ENCODE data around the gene SOWAHC. TPM values are rescaled to one million over a fixed set of nuclear protein-coding genes. Genes with fewer than 3 reads are reported as not detected.

The SOWAHC gene
- total RNA-seq, 1 donor from 2014 or later: 12.7 TPM

DNA sequence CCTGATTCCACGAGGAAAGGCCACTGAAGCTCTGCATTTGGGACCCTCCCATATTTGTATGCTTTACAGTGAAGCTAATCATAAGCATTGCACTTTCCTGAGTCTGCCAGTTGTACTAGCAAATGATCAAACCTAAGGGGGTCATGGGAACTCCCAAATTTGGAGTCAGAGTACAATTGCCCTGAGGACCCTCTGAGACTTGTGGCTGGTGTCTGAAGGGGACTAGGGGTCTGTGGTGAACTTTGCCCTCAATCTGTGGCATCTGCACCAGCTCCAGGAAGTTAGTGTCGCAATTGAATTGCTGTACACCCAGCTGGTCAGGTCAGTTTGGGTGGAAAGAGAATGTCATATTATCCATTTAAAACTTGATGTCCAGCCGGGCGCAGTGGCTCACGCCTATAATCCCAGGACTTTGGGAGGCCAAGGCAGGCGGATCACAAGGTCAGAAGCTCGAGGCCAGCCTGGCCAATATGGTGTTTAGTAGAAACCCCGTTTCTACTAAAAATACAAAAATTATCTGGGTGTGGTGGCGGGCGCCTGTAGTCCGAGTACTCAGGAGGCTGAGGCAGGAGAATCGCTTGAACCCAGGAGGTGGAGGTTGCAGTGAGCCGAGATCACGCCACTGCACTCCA lies 18.1 kb downstream of the SOWAHC start:
- TF ChIP-seq, protein P1, sequence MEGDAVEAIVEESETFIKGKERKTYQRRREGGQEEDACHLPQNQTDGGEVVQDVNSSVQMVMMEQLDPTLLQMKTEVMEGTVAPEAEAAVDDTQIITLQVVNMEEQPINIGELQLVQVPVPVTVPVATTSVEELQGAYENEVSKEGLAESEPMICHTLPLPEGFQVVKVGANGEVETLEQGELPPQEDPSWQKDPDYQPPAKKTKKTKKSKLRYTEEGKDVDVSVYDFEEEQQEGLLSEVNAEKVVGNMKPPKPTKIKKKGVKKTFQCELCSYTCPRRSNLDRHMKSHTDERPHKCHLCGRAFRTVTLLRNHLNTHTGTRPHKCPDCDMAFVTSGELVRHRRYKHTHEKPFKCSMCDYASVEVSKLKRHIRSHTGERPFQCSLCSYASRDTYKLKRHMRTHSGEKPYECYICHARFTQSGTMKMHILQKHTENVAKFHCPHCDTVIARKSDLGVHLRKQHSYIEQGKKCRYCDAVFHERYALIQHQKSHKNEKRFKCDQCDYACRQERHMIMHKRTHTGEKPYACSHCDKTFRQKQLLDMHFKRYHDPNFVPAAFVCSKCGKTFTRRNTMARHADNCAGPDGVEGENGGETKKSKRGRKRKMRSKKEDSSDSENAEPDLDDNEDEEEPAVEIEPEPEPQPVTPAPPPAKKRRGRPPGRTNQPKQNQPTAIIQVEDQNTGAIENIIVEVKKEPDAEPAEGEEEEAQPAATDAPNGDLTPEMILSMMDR (IDR thresholded peaks at IDR 0.05): no peak
- H3K36me3 Mint-ChIP-seq (ENCODE audit: unreplicated experiment): no peaks in the 10 kb centered on the region
- no peak for DNase-seq (ENCODE audit: extremely low spot score, unreplicated experiment)
- H3K4me3 Mint-ChIP-seq (ENCODE audit: unreplicated experiment): no peak overlapping the region
- H3K4me1 Mint-ChIP-seq (ENCODE audit: unreplicated experiment): peaks cover 2% of the 10 kb centered on the region
- no peaks in the 10 kb centered on the region for H3K27me3 Mint-ChIP-seq (ENCODE audit: unreplicated experiment)
- no peak overlapping the region for H3K27ac Mint-ChIP-seq (ENCODE audit: unreplicated experiment)
- no peaks in the 10 kb centered on the region for H3K9me3 Mint-ChIP-seq (ENCODE audit: unreplicated experiment)

GRCh38 chr2:109633284-109633961 lies 19.3 kb downstream of the SOWAHC start:
- no peak overlapping the region for H3K4me3 Mint-ChIP-seq (ENCODE audit: unreplicated experiment)
- H3K4me1 Mint-ChIP-seq (ENCODE audit: unreplicated experiment): peaks cover 2% of the 10 kb centered on the region
- no peak overlapping the region for H3K27ac Mint-ChIP-seq (ENCODE audit: unreplicated experiment)
- no peak for DNase-seq (ENCODE audit: extremely low spot score, unreplicated experiment)
- TF ChIP-seq, protein P1 (IDR thresholded peaks at IDR 0.05): no peak
- H3K9me3 Mint-ChIP-seq (ENCODE audit: unreplicated experiment): no peaks in the 10 kb centered on the region
- H3K27me3 Mint-ChIP-seq (ENCODE audit: unreplicated experiment): no peaks in the 10 kb centered on the region
- H3K36me3 Mint-ChIP-seq (ENCODE audit: unreplicated experiment): no peaks in the 10 kb centered on the region

- H3K27ac Mint-ChIP-seq (ENCODE audit: unreplicated experiment): no peak overlapping the region
- DNase-seq (ENCODE audit: extremely low spot score, unreplicated experiment): no peak
- no peaks in the 10 kb centered on the region for H3K9me3 Mint-ChIP-seq (ENCODE audit: unreplicated experiment)
- H3K36me3 Mint-ChIP-seq (ENCODE audit: unreplicated experiment): no peaks in the 10 kb centered on the region
- H3K4me1 Mint-ChIP-seq (ENCODE audit: unreplicated experiment): peaks cover 5% of the 10 kb centered on the region
- TF ChIP-seq, protein P1 (IDR thresholded peaks at IDR 0.05): no peak
- H3K4me3 Mint-ChIP-seq (ENCODE audit: unreplicated experiment): no peak overlapping the region
- H3K27me3 Mint-ChIP-seq (ENCODE audit: unreplicated experiment): no peaks in the 10 kb centered on the region
Observed at GRCh38 chr2:109635426-109636304, 21.5 kb downstream of the SOWAHC start.

GRCh38 chr2:109636317-109636716 lies 22.2 kb downstream of the SOWAHC start:
- H3K9me3 Mint-ChIP-seq (ENCODE audit: unreplicated experiment): no peaks in the 10 kb centered on the region
- H3K36me3 Mint-ChIP-seq (ENCODE audit: unreplicated experiment): no peaks in the 10 kb centered on the region
- H3K4me1 Mint-ChIP-seq (ENCODE audit: unreplicated experiment): peaks cover 5% of the 10 kb centered on the region
- H3K27me3 Mint-ChIP-seq (ENCODE audit: unreplicated experiment): no peaks in the 10 kb centered on the region
- no peak overlapping the region for H3K27ac Mint-ChIP-seq (ENCODE audit: unreplicated experiment)
- no peak for DNase-seq (ENCODE audit: extremely low spot score, unreplicated experiment)
- TF ChIP-seq, protein P1 (IDR thresholded peaks at IDR 0.05): no peak
- H3K4me3 Mint-ChIP-seq (ENCODE audit: unreplicated experiment): no peak overlapping the region

Data from osteocyte (in vitro differentiated cells).